Measurements from ENCODE around the gene GPSM1. TPM values are rescaled to one million over a fixed set of nuclear protein-coding genes. Genes with fewer than 3 reads are reported as not detected.

The GPSM1 gene
- total RNA-seq, 2 donors from 2014 or later = 2.0 to 3.1 TPM

DNA sequence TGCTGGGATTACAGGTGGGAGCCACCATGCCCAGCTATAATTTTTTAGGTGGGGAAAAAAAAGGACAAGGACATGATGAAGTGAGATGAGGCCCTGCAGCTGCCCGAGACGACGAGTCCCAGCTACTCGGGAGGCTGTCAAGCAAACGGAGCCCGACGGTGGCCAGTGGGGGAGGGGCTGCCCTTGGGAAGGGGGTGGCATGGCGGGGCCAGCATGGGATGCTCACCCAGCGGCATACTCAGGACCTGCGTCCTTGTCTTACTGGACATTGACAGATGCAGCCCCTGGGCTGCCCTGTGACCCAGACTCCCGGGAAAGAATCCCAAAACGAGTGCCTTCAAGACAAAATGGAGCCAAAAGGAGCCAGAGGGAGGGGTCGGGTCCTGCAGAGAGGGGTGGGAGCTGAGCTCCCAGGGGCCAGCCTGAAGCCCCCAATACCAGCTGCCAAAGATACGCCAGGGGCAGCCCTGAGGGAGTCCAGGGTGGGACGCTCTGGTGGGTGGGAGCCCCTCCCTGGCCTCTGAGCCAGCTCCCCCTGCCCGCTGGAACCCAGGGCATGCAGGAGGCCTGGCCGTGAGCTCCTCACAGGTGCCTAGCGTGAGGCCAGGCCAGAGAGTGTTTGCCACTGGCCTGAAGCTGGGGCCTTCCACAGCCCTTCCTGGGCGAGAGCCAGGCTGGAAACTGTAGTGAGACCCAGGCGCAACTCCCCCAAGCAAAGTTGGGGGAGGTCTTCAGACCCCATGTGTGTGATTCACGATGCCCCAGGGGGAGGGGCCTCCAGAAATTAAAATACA is 39.2 kb upstream of the GPSM1 start:
- ATAC-seq = no peak
- intact Hi-C loops (cut with DNase I, micrococcal nuclease) = no loop called here
- no peak for DNase-seq

DNA sequence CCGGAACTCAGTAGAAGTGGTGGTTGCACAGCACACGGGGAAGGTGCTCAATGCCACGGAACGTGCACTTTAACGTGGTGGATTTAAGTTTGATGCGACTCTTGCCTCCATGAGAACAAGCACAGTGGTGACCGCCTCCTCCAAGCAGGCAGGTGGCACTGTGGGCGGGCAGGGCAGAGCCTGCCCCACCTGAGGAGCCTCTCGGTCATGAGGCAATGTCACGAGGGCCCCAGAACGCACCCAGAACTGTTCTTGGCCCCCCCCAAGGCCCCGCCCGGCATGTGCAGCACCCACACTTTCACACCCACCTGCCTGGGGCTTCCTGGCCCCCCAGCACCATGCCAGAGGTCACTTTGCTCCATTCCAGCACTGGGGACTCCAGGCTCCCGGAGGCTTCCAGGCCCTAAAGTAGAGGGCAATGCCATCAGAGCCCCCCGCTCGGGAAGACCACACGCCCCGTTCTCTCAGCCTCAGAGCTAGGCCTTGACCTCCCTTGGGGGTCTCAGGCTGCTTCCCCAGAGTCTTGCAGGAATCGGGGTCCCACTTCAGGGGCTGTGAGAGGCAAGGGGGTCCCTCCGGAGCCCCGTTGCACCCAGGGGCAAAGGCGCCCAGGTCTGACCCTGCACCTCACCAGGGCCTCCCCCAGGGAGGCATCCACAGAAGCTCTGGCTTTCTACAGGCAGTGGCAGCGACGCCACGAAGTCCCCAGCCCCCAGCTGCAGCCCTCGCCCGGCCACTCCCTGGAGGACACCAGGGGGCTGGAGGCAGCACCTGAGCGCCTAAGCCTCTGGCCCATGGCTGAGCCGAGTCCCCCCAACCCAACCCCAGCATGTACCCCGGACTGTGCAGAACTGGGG is 37.5 kb upstream of the GPSM1 start:
- ATAC-seq (peak; percentile 40), DNase-seq (no peak)
- intact Hi-C loops (cut with DNase I, micrococcal nuclease) = no loop called here

DNA sequence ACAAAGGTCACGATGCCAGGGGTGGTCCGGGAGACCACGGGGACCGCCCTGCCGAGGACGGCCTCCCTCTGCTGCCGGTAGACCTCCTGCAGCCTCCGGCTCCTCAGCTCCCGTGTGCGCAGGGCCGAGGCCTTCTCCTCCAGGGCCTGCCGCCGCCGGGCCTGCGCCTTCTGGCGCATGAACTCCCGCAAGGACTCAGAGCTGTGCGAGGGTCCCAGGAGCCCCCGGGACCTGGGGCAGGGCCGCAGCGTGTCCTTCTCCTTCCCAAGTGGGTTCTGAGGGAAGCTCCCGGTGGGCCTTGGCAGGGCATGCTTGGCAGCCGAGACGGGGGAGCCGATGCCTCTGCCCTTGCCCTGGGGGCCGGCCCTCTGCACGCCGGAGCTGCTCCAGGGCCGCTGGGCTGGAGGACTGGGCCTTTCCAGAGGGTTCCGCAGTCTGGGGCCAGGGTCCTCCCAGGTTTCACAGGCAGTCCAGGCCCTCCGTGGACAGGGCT is 36.8 kb upstream of the GPSM1 start:
- ATAC-seq (no peak), DNase-seq (no peak)
- intact Hi-C loops (cut with DNase I, micrococcal nuclease) = no loop called here

DNA sequence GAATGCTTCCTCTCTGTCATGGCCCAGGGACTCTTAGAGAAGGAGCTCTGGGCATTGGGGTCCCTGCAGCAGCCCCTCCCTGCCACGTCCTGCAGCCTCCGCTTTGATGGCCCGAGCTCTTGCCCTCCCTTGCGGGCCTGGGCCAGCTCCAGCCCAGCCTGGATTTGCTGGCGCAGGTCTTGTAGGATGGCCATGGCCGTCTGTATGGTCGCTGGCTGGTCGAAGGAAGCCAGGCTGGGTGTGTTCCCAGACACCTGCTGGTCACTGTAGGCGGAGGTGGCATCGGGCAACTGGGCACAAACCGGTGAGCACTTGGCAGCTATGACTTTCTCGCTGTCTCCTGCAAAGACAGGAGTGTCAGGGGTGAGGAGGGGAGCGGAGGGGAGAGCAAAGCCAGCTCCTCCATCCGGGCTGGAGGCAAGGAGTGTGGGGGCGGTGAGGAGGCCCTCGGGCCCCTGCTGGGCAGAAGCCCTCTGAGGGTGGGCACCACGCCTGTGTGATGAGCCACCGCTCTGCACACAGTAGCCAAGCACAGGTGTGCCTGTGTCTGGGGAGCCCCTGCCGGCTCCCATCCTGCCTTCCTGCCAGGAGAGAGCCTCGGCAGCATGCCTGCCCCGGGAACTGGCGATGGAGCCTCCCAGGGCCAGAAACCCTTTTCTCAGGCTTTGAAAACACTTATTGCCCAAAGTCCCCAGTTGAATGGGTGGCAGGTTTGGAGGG is 35.9 kb upstream of the GPSM1 start:
- ATAC-seq (no peak), DNase-seq (no peak)
- intact Hi-C loops (cut with DNase I, micrococcal nuclease) = no loop called here

DNA sequence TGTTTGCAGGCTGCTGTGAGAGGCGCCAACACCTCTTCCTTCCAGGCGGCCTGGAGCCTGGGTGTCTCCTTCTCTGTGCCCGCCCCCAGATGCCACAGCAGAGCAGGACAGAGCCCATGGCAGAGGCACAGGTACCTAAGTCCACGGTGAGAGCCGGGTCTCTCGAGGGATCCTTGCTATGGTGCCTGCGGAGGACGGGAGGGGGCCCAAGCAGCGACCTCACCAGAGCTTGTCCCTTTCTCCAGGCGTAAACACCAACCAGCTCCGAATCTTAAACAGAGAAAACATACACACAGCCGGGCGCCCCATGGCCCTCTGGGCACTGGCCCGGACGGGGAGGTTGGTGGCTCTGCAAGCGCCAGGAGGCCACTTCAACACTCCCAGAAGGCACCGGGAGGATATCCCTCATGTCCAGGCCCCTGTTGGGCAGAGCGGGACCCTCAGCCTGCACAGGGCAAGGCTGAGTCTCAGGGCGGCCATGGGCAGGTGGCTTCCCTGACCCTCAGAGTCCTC is 35.3 kb upstream of the GPSM1 start:
- no peak for ATAC-seq
- intact Hi-C loops (cut with DNase I, micrococcal nuclease) = no loop called here
- no peak for DNase-seq

DNA sequence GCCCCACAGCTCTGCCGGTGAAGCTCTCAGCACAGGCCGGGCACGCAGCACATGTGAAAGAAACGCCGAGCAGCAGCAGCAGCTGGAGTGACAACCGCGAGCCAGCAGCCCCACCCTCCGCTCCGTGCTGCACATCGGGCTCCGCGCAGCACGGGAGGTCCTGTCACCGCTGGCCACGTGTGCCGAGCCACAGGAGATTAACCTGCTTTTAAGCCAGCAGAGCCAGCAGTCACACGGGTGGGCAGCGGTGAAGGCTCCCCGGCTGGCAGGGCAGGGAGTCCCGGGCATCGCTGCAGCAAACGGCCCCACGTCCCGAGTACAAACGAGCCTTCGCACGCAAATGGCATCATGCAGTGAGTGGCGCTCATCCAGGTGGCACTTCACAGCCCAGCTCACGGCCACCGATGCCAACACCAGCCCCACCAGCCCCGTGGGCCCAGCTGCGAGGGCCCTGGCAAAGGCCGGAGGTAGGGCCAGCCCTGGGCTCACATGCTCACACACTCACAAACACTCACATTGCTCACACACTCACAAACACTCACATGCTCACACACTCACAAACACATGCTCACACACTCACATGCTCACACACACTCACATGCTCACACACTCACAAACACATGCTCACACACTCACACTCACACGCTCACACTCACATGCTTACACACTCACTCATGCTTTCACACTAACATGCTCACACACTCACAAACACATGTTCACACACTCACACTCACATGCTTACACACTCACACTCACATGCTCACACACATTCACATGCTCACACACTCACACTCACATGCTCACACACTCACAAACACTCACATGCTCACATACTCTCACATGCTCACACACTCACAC is 34.5 kb upstream of the GPSM1 start:
- intact Hi-C loops (cut with DNase I, micrococcal nuclease) = no loop called here
- no peak for ATAC-seq
- DNase-seq = no peak

DNA sequence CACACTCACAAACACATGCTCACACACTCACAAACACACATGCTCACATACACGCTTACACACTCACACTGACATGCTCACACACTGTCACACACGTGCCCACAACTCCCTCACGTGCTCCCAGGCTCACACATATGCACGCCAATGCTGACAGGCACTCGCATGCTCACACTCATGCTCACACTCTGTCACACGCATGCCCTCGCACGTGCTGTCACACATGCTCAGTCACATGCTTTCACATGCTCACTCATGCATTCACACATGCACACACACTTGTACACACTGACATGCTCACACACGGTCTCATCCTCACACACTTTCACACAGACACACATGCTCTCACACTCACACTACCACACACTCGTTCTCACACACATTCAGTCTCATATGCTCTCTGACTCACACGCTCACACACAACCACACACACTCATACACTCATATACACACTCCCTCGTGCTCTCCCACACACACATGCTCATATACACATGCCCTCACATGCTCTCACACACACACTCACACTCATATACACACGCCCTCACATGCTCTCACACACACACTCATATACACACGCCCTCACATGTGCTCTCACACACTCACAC is 33.8 kb upstream of the GPSM1 start:
- ATAC-seq = no peak
- no peak for DNase-seq
- intact Hi-C loops (cut with DNase I, micrococcal nuclease) = no loop called here

DNA sequence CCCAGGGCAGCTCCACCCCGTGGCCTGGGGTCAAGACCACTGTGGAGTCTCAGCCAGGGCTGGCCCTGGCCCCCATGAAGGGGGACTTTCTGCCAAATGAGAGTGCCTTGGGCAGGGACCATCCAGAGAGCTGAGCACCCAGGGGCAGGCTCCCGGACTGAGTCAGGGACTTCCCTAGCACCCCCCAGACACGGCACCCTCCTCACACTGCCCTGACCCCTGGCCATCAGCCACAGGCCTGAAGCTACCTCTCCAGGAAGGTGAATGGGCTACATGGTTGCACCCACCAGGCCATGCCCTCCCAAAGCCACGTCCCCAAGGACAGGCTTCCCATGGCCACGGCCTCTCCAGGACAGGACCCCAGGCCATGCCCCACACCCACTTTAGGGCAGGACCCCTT is 32.9 kb upstream of the GPSM1 start:
- intact Hi-C loops (cut with DNase I, micrococcal nuclease) = no loop called here
- DNase-seq = no peak
- no peak for ATAC-seq

DNA sequence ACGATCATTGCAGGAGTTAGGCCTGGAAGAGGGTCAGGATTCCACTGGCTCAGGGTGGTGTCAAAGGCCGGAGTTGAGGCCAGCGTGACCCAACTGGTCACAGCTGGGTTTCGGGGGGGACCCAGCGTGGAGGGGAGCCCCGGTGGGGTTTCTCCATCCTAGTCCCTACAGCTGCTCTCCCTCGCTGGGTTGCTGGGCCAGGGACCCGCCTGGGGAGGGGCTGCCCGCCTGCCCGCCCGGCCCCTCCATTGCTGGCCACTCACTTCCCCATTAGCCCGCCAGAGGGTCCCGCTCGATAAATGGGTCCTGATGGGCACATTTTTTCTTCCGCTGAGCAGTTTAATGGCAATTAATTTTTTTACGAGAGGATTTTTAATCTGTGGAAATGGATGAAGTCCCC is 32.3 kb upstream of the GPSM1 start:
- DNase-seq = no peak
- intact Hi-C loops (cut with DNase I, micrococcal nuclease) = no loop called here
- ATAC-seq = no peak

DNA sequence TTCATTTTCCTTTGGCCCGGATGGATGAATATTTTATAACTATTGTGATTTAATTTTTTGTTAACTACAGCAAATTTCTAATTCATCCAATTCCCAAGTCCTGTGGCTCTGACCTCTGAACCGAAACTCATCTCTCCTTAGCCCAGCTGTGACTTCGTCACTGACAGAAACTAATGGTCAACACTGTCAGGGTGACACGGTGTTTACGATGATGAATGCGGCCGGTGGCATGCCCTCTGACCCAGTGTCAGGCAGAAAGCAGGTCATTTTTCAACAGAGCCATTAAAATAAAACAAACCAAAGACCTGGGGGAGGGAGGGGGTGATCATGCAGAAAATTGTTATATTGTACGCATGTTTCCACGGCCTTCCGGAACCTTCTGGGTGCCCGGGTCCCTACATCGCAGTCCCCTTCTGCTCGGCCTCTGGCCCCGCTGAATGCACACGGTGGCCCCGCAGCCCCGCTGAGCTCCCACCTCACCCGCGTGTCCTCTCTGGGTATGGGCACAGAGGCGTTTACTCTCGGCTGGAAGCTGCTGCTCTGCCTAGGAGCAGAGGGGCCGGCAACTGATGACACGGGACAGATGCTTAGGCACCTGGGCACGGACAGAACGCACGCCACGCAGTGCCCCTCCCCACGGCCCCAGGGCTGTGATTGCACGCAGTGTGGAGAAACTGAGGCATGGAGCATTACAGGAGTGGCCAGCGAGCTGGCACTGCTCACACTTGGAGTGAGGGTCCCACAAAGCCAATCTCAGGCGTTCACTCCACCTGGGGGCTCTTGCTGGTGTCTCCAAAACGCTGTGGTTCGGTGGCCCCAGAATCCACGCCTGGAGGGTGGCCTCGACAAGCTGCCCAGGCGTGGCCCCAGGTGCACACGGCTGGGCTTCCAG is 31.6 kb upstream of the GPSM1 start:
- DNase-seq (no peak), ATAC-seq (no peak)
- intact Hi-C loops (cut with DNase I, micrococcal nuclease) = no loop called here

DNA sequence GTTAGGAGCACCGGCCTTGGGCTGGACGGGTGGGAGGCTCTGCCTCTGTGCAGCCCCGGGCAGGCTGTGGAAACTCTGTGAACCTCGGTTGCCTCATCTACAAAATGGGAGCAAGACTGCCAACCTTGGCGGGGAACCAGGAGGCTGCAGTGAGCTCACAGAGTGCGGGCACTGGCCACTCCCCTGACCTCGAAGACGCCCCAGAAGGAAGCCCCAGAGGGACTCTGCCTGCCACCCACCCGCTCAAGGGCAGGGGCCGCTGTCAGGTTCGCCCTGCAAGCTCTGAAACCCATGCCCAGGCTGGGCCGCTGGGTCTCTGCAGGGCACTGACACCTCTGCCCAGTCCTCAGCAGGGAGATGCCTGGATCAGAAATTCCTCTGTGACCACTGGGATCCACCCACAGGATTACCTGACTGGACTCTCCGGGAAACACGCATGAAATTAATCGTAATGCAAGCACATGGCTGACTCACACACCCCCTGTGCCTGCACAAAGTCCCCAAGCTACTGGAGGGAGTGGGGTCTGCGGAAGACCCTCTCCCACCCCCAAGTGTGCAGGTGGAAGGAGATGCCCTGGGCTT is 30.8 kb upstream of the GPSM1 start:
- DNase-seq = no peak
- intact Hi-C loops (cut with DNase I, micrococcal nuclease) = no loop called here
- ATAC-seq = peak; percentile 12

DNA sequence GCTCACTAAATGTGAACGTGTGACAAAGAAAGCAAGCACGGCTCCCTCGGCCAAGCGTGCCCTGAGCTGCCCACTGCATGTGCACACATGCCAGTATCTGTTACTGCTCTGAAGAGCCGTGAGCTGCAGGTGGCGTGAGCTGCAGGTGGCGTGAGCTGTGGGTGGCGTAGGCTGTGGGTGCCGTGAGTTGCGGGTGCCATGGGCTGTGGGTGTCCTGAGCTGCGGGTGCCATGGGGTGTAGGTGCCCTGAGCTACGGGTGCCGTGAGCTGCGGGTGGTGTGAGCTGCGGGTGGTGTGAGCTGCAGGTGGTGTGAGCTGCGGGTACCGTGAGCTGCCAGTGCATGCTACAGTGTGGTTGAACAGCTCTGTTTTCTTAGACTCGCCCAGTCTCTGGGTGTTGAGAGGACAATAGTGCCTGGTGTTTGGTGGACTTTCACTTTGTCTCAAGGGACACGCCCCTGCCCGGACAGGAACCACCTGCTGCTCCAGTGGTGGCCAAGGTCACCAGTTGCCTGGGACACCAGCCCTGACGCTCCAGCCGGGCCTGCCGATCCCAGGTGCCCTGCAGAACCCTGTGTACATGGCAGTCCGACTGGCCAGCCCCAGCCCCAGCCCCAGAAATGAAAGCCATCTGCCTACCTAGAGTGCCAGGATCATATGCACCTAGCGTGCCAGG is 30.2 kb upstream of the GPSM1 start:
- DNase-seq (peak; percentile 81 to 84), ATAC-seq (peak; percentile 91)
- intact Hi-C loops (cut with DNase I, micrococcal nuclease) = no loop called here

DNA sequence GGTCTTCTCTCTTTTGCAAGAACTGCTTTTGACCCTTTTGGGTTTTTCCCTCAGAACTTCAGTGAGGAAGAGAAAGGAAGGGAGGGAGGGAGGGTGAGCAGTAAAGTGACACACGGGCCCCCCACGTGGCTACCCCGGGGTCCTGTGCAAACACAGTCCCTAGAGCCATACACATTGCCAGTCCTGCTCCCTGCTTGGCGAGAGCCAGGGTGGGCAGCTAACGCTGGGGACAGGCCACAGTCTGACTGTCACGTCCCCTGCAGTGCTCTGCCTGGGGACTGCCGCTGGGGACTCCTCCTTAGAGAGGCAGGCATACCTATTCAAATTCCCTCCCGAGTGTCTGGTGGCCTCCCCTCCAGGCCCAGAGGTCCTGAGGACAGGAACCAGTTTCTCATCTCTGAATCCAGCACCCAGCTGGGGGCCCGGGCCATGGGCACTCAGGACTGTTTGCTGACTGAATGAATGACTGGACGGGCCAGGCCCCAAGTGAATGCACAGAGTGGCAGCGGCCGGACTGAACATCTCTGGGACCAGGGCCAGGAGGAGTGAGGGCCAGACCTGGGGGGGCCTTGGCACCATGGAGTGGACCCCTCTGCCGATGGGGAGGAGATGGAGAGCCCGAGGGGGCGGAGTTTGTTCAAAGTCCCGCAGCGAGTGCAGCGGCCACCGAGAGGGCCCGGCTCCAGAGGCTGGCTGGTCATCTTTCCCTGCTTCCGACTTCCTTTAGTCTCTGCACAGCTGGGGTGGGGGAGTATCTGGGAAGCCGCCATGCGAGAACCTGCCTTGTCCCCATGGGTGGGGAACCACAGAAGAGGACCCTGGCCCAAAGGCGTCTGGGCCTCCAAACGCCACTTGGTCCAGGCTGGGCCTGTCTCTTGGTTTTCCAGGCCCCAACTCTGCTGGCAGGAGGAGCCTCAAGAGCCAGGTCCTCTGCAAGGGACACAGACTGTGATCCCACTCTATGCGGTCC is 29.3 kb upstream of the GPSM1 start:
- ATAC-seq (no peak), DNase-seq (no peak)
- intact Hi-C loops (cut with DNase I, micrococcal nuclease) = no loop called here

DNA sequence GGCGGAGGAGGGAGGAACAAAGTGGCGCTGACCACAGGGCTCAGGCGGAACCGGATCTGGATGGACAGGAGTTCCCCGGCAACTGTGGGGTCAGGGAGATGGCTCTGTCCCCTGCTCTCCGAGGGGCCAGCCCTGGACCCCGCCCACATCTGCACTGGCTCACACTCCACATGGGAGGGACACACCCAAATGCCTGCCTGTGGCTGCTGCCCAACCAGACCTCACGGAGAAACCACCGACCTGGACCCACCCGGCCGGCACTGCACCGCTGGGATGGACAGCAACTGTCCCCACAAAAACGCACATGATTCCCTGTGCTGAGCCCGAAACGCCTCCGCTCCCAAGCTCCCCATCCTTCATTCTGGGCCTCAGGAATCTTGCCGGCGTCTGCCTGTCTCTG is 28.2 kb upstream of the GPSM1 start:
- no peak for ATAC-seq
- intact Hi-C loops (cut with DNase I, micrococcal nuclease) = no loop called here
- no peak for DNase-seq

DNA sequence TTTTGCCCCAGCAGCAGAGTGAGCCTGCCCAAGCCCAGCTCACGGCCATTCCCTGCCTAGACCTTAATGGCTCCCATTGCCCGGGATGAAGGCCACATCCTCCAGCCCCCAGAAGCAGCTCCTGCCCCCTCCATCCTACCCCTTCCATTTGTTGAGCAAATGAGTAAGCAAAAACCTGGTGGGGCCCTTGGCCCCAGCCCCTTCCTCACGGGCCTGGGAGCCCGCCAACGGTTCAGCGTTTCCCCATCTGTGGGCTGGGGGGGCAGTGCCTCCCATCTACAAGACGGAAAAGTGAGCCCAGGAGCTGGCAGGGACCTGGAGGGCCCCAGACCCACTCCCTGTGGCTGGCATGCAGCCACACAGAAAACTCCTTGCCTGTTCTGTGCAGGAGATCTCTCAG is 27.8 kb upstream of the GPSM1 start:
- intact Hi-C loops (cut with DNase I, micrococcal nuclease) = no loop called here
- DNase-seq (no peak), ATAC-seq (no peak)
